GM12892 (cell line): ENCODE results near the gene RPS6KA2.

Experiments used
- POLR2AphosphoS5 ChIP-seq: IDR thresholded peaks from 2 replicates; pipeline ENCODE4 v1.6.1; 2011; ENCODE audit warnings: low read depth, low read length, control low read depth
- TAF1 ChIP-seq: IDR thresholded peaks from 2 replicates; pipeline ENCODE4 v1.6.1; 2011; ENCODE audit warnings: low read depth, mild to moderate bottlenecking, control low read depth, low read length, borderline replicate concordance

DNA sequence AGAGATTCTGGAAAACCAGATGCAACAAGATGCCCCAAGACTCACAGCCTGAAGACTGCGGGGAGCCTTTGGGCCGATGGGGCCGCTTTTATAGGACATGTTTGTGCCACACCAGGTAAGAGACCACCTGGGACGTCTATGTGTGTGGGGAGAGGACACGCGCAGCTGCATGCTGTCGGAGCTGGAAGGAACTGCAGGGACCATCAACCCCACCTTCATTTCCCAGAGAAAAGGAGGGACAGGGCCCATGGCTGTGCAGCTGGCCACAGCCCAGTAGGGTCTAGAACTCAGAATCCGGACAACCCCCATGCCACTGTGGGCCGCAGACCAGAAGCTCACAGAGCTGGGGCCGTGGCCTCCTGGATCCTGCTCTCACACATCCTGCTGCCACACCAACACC lies 144.0 kb downstream of the RPS6KA2 start:
- TF ChIP-seq POLR2AphosphoS5, result no peak
- no peak for TF ChIP-seq TAF1
